GM19351 (cell line): Measurements from ENCODE around the gene MARCHF2.

Source experiments
- ATAC-seq: cut with Tn5 transposase; IDR thresholded peaks from one replicate; pipeline ENCODE4 v1.9.1; 2021; ENCODE audit warnings: mild to moderate bottlenecking, moderate library complexity; ENCODE audit not compliant: unreplicated experiment

Gene MARCHF2

GRCh38 chr19:8473648-8474476 is 60.8 kb downstream of the MARCHF2 start:
- ATAC-seq: peak; percentile 72

- no peak for ATAC-seq
These were observed 61.9 kb downstream of the MARCHF2 start for GRCh38 chr19:8475005-8475404.

- ATAC-seq: no peak
These were observed 63.4 kb downstream of the MARCHF2 start for GRCh38 chr19:8476524-8476923.

- no peak for ATAC-seq
These were observed 64.8 kb downstream of the MARCHF2 start for GRCh38 chr19:8477889-8478288.

GRCh38 chr19:8478598-8478997 is 65.5 kb downstream of the MARCHF2 start:
- ATAC-seq: no peak

- ATAC-seq: no peak
These were observed 68.1 kb downstream of the MARCHF2 start for GRCh38 chr19:8481201-8481600.

GRCh38 chr19:8481616-8482015 is 68.5 kb downstream of the MARCHF2 start:
- ATAC-seq: no peak

GRCh38 chr19:8482696-8483095 is 69.6 kb downstream of the MARCHF2 start:
- ATAC-seq: no peak

GRCh38 chr19:8483165-8483564 is 70.1 kb downstream of the MARCHF2 start:
- ATAC-seq: no peak

- no peak for ATAC-seq
These were observed 71.3 kb downstream of the MARCHF2 start for GRCh38 chr19:8484331-8484894.

- ATAC-seq: no peak
These were observed 72.7 kb downstream of the MARCHF2 start for GRCh38 chr19:8485561-8486371.

- ATAC-seq: no peak
These were observed 73.6 kb downstream of the MARCHF2 start for GRCh38 chr19:8486661-8487136.

- peak; percentile 58 for ATAC-seq
These were observed 74.2 kb downstream of the MARCHF2 start for GRCh38 chr19:8487137-8487851.

- ATAC-seq: no peak
These were observed 75.3 kb downstream of the MARCHF2 start for GRCh38 chr19:8488365-8488764.
